Measurements from ENCODE around the gene ZNF653. TPM values are rescaled to one million over a fixed set of nuclear protein-coding genes. Genes with fewer than 3 reads are reported as not detected.

Gene ZNF653
- total RNA-seq, 2 experiments from 2014 or later, result 13.1 to 16.6 TPM

DNA sequence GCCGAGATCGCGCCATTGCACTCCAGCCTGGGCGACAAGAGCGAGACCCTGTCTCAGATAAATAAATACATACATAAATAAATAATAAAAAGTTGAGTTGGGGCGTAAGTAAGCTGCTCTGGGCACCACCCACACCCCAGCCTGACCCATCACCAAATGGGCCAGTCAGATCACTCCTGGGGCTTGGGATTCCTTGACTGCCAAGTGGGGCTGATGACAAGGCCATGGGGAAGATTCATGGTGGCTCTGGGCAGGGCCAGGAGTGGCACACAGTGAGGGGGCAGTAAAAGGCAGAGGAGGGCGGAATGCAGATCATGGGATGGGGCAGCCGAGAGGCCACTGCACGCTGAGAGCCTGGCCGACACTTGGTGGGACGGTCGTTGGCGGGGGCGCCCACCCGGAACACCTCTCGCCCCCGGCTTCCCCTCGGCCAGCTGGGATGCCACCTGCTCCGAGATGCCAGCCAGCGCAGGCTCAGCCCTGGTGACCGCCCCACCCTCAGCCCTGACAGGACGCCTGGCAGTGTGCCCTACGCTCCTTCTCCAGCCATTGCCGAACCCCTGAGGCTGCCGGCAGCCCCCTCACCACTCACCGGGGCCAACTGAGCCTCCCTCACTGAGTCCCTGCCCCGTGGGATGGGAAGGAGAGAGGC is 10.9 kb downstream of the ZNF653 start:
- POLR2A ChIA-PET, result no interaction called here
- Mint-ChIP-seq H3K27me3 (no peaks in the 10 kb centered on the region), H3K4me3 (no peak overlapping the region), H3K4me1 (no peaks in the 10 kb centered on the region), H3K9me3 (ENCODE audit: low read depth) (no peaks in the 10 kb centered on the region), H3K36me3 (ENCODE audit: low read depth) (peaks cover 25% of the 10 kb centered on the region), H3K27ac (no peak overlapping the region)
- DNase-seq (no peak), ATAC-seq (no peak)
- CTCF ChIA-PET, result interaction anchor here (1.4 kb wide), 1 partner anchor 32 kb away, joined by 3 read pairs; no protein-coding TSS in a partner anchor
- intact Hi-C loops (cut with DNase I, micrococcal nuclease), result no loop called here

DNA sequence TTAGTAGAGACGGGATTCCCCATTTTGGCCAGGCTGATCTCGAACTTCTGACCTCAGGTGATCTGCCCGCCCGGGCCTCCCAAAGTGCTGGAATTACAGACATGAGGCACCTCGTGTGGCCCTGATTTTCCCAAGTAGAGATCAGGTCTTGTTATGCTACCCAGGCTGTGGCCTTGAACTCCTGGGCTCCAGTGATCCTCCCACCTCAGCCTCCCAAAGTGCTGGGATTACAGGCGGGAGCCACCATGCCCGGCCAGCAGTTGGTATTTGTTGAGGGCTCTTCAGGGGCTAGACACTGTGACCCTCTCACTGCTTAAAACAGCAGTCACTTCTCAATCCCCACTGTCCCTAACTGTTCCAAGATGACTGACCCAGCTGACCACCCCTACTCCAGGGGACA is 16.3 kb downstream of the ZNF653 start:
- POLR2A ChIA-PET, result no interaction called here
- Mint-ChIP-seq H3K27ac (no peak overlapping the region), H3K36me3 (ENCODE audit: low read depth) (peaks cover 22% of the 10 kb centered on the region), H3K4me1 (no peaks in the 10 kb centered on the region), H3K27me3 (no peaks in the 10 kb centered on the region), H3K4me3 (no peak overlapping the region), H3K9me3 (ENCODE audit: low read depth) (no peaks in the 10 kb centered on the region)
- no peak for ATAC-seq
- intact Hi-C loops (cut with DNase I, micrococcal nuclease), result no loop called here
- no peak for DNase-seq
- CTCF ChIA-PET, result no interaction called here

DNA sequence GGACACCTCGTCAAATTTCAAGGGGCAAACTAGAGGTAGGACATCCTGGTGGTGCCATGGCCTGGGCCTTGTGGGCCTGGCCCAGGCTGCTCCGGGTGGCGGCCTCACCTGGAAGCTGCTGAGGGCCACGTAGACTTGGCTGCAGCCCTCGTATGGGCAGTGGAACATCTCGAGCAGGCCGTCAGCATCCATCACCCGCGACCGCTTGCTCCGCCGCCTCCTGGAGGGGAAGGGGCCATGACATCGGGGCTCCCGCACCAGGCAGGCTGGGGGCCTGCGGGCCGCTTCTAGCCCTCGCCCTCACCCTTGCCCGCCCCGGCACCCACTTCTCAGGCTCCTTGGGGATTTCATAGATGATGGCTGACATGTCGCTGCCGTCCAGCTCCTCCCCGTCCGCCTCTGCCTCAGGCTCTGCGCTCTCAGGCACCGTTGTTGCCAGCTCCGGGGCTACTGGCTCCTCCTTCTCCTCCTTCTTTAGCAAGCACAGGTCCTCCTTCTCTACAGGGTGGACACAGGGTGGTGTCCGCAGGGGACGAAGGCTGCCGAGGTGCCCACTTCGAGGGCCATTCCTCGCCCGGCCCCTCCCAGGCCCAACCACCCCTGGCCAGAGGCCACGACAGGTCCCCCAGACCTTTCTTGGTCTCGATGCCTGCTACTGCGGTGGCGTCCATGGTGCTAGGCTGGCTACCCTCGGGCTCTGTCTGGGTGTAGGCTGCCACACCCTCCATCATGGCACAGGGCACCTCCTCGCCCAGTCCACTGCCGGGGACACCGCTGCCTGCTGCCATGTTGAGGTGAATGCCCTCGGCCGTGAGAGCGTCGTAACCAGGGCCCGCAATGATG is 18.8 kb downstream of the ZNF653 start:
- Mint-ChIP-seq H3K36me3 (ENCODE audit: low read depth) (peaks cover 26% of the 10 kb centered on the region), H3K4me3 (no peak overlapping the region), H3K4me1 (peaks cover 6% of the 10 kb centered on the region), H3K9me3 (ENCODE audit: low read depth) (no peaks in the 10 kb centered on the region), H3K27me3 (peaks cover 3% of the 10 kb centered on the region), H3K27ac (no peak overlapping the region)
- intact Hi-C loops (cut with DNase I, micrococcal nuclease), result no loop called here
- ATAC-seq (no peak), DNase-seq (no peak)
- ChIA-PET CTCF (interaction anchor here (1.2 kb wide), 1 partner anchor 10 kb away, joined by 4 read pairs; no protein-coding TSS in a partner anchor), POLR2A (no interaction called here)

DNA sequence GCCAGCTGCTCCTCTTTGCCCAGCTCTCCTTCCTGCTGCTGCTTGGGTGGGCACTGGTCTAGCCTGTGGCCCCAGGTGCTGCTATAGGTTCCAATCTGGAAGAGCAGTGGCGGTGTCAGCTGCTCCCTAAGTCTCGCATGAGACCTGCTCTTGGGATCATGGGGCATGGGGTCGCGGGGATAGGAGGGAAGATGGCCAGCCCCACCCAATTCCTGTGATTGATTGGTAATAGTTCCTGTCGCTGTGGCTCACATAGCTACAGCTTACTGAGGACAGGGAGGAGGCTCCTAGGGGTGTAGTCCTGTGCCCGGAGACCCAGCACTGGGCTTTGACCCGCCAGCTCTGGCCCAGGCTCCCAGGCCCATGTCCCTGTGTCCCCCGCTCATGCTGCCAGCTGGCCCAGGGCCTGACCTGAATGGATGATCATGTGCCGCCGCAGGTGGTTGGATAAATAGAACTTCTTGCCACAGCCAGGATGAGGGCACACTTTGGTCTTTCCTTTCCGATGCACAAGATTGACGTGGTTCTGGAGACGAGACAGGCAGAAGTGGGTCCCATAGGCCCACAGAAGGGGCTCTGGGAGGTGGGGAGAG is 20.3 kb downstream of the ZNF653 start:
- Mint-ChIP-seq H3K27ac (no peak overlapping the region), H3K36me3 (ENCODE audit: low read depth) (peaks cover 18% of the 10 kb centered on the region), H3K27me3 (peaks cover 12% of the 10 kb centered on the region), H3K9me3 (ENCODE audit: low read depth) (no peaks in the 10 kb centered on the region), H3K4me1 (peaks cover 14% of the 10 kb centered on the region), H3K4me3 (no peak overlapping the region)
- ATAC-seq, result no peak
- POLR2A ChIA-PET, result interaction anchor here (0.6 kb wide), 1 partner anchor 139 kb away, joined by 4 read pairs; no protein-coding TSS in a partner anchor
- DNase-seq, result no peak
- intact Hi-C loops (cut with DNase I, micrococcal nuclease), result no loop called here
- CTCF ChIA-PET, result interaction anchor here (0.6 to 1.2 kb wide), 6 partner anchors 8 to 1488 kb away, joined by 3 to 4 read pairs (median 3); partner anchors contain the start of gene EPOR

DNA sequence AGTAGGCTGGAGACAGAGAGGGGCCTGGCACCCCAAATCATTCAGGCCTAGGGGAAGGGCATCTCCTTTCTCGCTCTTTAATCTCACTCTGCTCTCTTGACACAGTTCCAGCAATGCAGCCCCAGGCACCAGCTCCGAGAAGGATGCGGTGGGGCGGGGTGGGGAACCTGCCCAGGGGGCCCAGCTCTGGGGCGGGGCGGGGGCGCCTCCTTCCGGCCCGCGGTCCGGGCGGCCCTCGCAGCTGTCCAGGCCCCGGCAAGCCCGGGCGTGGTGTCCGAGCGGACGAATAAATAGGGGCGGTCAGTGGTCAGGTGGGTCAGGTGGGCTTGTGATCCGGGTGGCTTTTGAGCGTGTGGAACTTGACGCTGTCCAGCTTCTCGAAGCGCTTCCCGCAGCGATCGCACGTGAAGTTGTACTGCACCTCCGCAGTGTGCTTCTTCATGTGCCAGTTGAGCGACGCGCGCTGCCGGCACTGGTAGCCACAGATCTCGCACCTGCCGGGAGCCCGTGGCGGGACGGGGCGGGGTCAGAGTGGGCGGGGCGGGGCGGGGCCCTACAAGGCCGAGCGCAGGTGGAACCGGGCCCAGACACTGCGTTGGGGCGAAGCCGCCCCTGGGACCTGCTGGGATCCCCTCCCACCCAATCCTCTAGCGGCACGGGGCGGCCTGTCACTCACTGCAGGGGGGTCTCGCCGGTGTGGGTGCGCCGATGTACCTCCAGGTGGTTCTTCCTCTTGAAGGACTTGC is 22.1 kb downstream of the ZNF653 start:
- ATAC-seq (no peak), DNase-seq (no peak)
- Mint-ChIP-seq H3K27me3 (peaks cover 18% of the 10 kb centered on the region), H3K27ac (no peak overlapping the region), H3K4me3 (no peak overlapping the region), H3K36me3 (ENCODE audit: low read depth) (peaks cover 10% of the 10 kb centered on the region), H3K4me1 (peaks cover 17% of the 10 kb centered on the region), H3K9me3 (ENCODE audit: low read depth) (no peaks in the 10 kb centered on the region)
- intact Hi-C loops (cut with DNase I, micrococcal nuclease), result loop anchor here (2.0 to 5.0 kb wide), 5 partner anchors 21 to 191 kb away; partner anchors contain the start of genes ECSIT (in 1 of the 2) and ZNF653 (in 1 of the 2)
- CTCF ChIA-PET, result interaction anchor here (0.7 to 1.7 kb wide), 20 partner anchors 22 to 1503 kb away, joined by 3 to 16 read pairs (median 4); partner anchors contain the start of genes ECSIT, EPOR, RAB3D and SWSAP1
- POLR2A ChIA-PET, result interaction anchor here (0.6 kb wide), 1 partner anchor 387 kb away, joined by 3 read pairs; no protein-coding TSS in a partner anchor

DNA sequence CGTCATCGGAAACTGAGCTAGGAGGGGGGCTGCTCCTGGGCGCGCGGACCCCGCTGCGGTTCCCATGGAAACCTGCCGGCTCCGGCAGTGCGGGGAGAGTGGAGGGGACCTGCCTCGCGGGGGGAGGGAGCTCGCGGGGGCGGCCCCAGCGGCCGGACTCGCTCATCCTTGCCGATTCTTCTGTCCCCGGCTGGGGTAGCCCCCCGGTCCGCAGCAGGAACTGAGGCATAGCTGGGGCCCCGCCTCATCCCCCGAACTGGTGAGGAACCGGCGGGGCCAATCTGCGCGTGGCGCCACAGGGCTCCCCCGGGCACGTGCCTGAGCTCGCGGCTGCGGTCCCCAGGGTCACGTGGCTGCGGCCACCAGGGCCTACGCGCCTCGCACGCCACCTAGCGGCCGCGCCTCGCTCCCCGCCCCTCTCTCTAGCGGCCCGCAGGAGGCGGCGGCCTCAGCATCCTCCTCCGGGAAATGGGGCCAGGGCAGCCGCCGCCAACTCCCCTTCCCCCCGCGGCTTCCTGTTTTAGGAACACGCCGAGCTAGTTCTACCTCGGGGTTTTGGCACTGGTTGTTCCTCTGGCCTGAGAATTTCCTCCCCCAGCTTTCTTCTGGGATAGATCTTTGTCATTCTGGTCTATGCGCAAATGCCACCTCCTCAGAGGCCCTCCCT is 23.1 kb downstream of the ZNF653 start:
- ATAC-seq (peak; percentile 64), DNase-seq (peak; percentile 93)
- peaks cover 10% of the 10 kb centered on the region for H3K36me3 Mint-ChIP-seq (ENCODE audit: low read depth)
- H3K27ac Mint-ChIP-seq, result peak overlapping the region; percentile 78
- intact Hi-C loops (cut with DNase I, micrococcal nuclease), result loop anchor here (1.0 to 5.0 kb wide), 17 partner anchors 22 to 345 kb away; partner anchors contain the start of genes ECSIT (in 2 of the 2), ODAD3 (in 2 of the 2), PRKCSH (in 2 of the 2) and ZNF653 (in 2 of the 2)
- POLR2A ChIA-PET, result interaction anchor here (0.5 to 1.3 kb wide), 4 partner anchors 30 to 386 kb away, joined by 3 to 4 read pairs (median 3); partner anchors contain the start of gene SWSAP1
- peaks cover 17% of the 10 kb centered on the region for H3K4me1 Mint-ChIP-seq
- CTCF ChIA-PET, result interaction anchor here (0.6 to 1.7 kb wide), 29 partner anchors 23 to 1504 kb away, joined by 3 to 16 read pairs (median 4); partner anchors contain the start of genes CCDC159, ECSIT, EPOR and RAB3D
- peaks cover 20% of the 10 kb centered on the region for H3K27me3 Mint-ChIP-seq
- peak overlapping the region; percentile 66 for H3K4me3 Mint-ChIP-seq
- no peaks in the 10 kb centered on the region for H3K9me3 Mint-ChIP-seq (ENCODE audit: low read depth)

DNA sequence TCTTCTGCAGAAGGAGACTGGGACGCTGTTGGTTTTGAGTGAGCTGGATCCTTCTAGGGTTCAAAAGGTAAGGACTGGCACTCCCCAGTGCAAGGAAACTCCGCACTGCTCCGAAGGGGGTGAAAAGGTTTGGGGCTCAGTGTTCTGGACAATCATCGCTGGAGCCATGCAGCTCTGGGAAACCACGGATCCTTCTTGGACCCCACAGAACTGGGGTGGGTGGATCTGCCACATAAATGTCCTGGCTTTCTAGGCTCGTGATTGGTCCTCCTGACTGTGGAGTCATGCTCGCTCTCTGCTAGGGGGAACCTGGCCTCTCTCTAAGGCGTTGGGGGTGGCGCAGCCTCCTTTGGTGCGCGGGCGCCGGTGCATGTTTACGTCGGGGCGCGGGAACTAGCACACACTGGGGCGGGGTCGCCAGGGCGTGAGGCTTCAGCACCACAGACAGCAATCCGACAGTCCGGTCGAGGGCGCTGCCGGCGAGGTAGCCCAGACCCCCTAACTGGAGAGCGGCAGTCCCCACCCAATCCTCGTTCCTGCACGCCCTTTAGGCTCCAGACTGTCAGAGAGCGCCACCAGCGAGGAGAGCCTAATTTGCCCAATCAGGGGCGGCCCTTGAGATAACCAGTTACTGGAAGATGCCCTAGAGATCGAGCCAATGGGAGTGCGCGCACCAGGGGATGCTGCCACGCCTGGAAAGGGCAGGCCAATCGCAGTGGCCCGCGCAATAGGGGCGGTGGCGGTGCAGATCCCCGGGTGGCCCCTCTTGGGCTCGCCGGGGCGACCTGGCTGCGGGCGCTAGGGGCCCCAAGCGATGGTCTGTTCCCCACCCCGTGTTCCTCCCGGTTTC is 23.9 kb downstream of the ZNF653 start:
- POLR2A ChIA-PET, result interaction anchor here (1.3 kb wide), 1 partner anchor 107 kb away, joined by 4 read pairs; the partner anchor contains the start of gene SWSAP1
- peak; percentile 92 for DNase-seq

DNA sequence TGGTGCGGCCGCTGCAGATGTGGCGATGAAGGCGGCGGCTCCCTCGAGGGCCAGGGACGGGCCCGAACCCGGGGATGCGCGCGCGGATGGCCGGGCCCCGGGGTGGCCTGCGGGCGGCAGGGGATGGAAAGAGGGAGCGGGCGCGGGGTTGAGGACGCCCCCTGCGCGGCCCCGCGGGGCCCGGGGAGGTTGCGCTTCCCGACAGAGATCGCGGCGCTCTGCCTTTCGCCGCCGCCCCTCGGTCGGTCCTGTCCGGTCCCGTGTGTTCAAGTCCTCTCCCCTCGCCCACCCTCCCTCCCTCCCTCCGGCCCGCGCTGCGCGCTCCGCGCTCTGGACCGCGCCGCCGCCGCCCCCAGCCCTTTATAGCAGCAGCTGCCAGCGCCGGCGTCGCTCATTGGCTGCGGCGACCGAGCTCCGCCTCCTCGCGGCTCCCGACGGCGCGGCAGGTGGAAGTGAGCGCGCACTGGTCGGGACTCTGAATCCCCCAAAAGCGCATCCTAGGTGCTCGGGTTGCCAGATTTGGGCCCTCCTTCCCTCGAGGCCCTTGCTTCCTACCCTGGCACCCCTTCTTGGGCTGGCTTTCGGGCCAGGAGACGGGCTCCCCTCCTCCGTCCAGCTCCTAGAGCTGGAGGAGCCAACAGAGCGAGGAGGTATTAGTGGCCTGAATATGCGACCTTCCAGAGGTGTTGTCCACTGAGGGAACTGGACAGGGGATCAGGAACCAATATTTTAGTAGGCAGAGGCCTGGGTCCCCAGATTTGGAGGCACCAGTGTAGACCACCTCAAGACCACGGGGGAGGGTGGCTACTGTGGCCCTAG is 24.7 kb downstream of the ZNF653 start, which contains the start of gene ELAVL3:
Gene ELAVL3 (minus strand): TSS at position 332 of the 819 bp plus-strand sequence. CDS start 438 bp downstream, outside the sequence.
- intact Hi-C loops (cut with DNase I, micrococcal nuclease), result loop anchor here in 1 of 2 experiments (5.0 kb wide), 1 partner anchor 189 kb away; no protein-coding TSS in a partner anchor
- ChIA-PET CTCF (no interaction called here), POLR2A (no interaction called here)
- peak; percentile 39 for DNase-seq
- ATAC-seq, result no peak
- Mint-ChIP-seq H3K9me3 (ENCODE audit: low read depth) (no peaks in the 10 kb centered on the region), H3K27ac (no peak within 1 kb of the TSS), H3K4me3 (peak within 1 kb of the TSS; percentile 66), H3K27me3 (peaks cover 20% of the 10 kb centered on the region), H3K4me1 (peaks cover 17% of the 10 kb centered on the region), H3K36me3 (ENCODE audit: low read depth) (peaks cover 10% of the 10 kb centered on the region)

More for the DNA sequence above, 23.9 kb downstream of the ZNF653 start:
- peak; percentile 92 for ATAC-seq
- Mint-ChIP-seq H3K4me1 (peaks cover 17% of the 10 kb centered on the region), H3K27me3 (peaks cover 20% of the 10 kb centered on the region), H3K27ac (peak overlapping the region; percentile 78), H3K4me3 (peak overlapping the region; percentile 66), H3K36me3 (ENCODE audit: low read depth) (peaks cover 10% of the 10 kb centered on the region), H3K9me3 (ENCODE audit: low read depth) (no peaks in the 10 kb centered on the region)
- intact Hi-C loops (cut with DNase I, micrococcal nuclease), result loop anchor here (1.0 to 5.0 kb wide), 17 partner anchors 23 to 344 kb away; partner anchors contain the start of genes ECSIT (in 2 of the 2), ODAD3 (in 2 of the 2), PRKCSH (in 2 of the 2) and ZNF653 (in 2 of the 2)
- CTCF ChIA-PET, result interaction anchor here (0.6 to 1.7 kb wide), 19 partner anchors 24 to 1464 kb away, joined by 3 to 16 read pairs (median 4); partner anchors contain the start of genes ECSIT, EPOR, RAD23A and SWSAP1
